Activated CD8-positive, alpha-beta memory T cell treated with anti-CD3 and anti-CD28 coated beads for 24 hours (primary cell): Measurements from ENCODE around the gene IFNLR1.

Experiments used
- DNase-seq: peaks from one replicate; pipeline ENCODE4 v3.0.0-alpha.2; 2020

IFNLR1 gene

GRCh38 chr1:24205345-24206082 lies 18.4 kb upstream of the IFNLR1 start:
- no peak for DNase-seq

GRCh38 chr1:24204116-24204515 lies 17.0 kb upstream of the IFNLR1 start:
- DNase-seq: no peak

- no peak for DNase-seq
Measured at GRCh38 chr1:24203404-24203803, 16.3 kb upstream of the IFNLR1 start.

GRCh38 chr1:24202987-24203386 lies 15.9 kb upstream of the IFNLR1 start:
- DNase-seq: no peak

- no peak for DNase-seq
Measured at GRCh38 chr1:24202556-24202955, 15.5 kb upstream of the IFNLR1 start.

- peak; percentile 86 for DNase-seq
Measured at GRCh38 chr1:24201941-24202440, 14.9 kb upstream of the IFNLR1 start.

GRCh38 chr1:24199291-24199900 lies 12.3 kb upstream of the IFNLR1 start:
- DNase-seq: peak; percentile 88

GRCh38 chr1:24198766-24199165 lies 11.7 kb upstream of the IFNLR1 start:
- DNase-seq: no peak

- no peak for DNase-seq
Measured at GRCh38 chr1:24195874-24196273, 8.8 kb upstream of the IFNLR1 start.

- no peak for DNase-seq
Measured at GRCh38 chr1:24195136-24195535, 8.0 kb upstream of the IFNLR1 start.

- DNase-seq: no peak
Measured at GRCh38 chr1:24193046-24193445, 6.0 kb upstream of the IFNLR1 start.

- DNase-seq: no peak
Measured at GRCh38 chr1:24191860-24192259, 4.8 kb upstream of the IFNLR1 start.

GRCh38 chr1:24190983-24191461 lies 3.9 kb upstream of the IFNLR1 start:
- no peak for DNase-seq

- no peak for DNase-seq
Measured at GRCh38 chr1:24189528-24189927, 2.4 kb upstream of the IFNLR1 start.

GRCh38 chr1:24186711-24186992 lies 437 bp downstream of the IFNLR1 start:
- no peak for DNase-seq

GRCh38 chr1:24186031-24186710 lies 918 bp downstream of the IFNLR1 start:
- DNase-seq: no peak

- no peak for DNase-seq
Measured at GRCh38 chr1:24185076-24185475, 2.0 kb downstream of the IFNLR1 start.

- no peak for DNase-seq
Measured at GRCh38 chr1:24182061-24182460, 5.0 kb downstream of the IFNLR1 start.

- no peak for DNase-seq
Measured at GRCh38 chr1:24181619-24182018, 5.5 kb downstream of the IFNLR1 start.

- DNase-seq: no peak
Measured at GRCh38 chr1:24180676-24181075, 6.4 kb downstream of the IFNLR1 start.

GRCh38 chr1:24179251-24179840 lies 7.7 kb downstream of the IFNLR1 start:
- DNase-seq: no peak

GRCh38 chr1:24178407-24178806 lies 8.7 kb downstream of the IFNLR1 start:
- DNase-seq: no peak

GRCh38 chr1:24177161-24177560 lies 9.9 kb downstream of the IFNLR1 start:
- no peak for DNase-seq
